GM23248 (cell line): Measurements from ENCODE around the gene TRPM3.

Experiments used
- EZH2 ChIP-seq: fragments of 200-600 bp; sonication (generic); IDR thresholded peaks from 2 replicates; pipeline ENCODE4 v1.6.1; 2018; ENCODE audit warnings: antibody characterized with exemption, mild to moderate bottlenecking; ENCODE audit not compliant: insufficient read depth, poor library complexity, severe bottlenecking
- EZH2phosphoT487 ChIP-seq: fragments of 200-600 bp; sonication (generic); IDR thresholded peaks from 2 replicates; pipeline ENCODE4 v1.6.1; 2018; ENCODE audit warnings: antibody characterized with exemption, moderate library complexity, mild to moderate bottlenecking, low read depth; ENCODE audit not compliant: insufficient read depth

GRCh38 chr9:71106992-71107391 is 14.4 kb downstream of the TRPM3 start:
- TF ChIP-seq EZH2 (no peak), EZH2phosphoT487 (no peak)
